Measurements from ENCODE around the gene GLRX. TPM values are rescaled to one million over a fixed set of nuclear protein-coding genes. Genes with fewer than 3 reads are reported as not detected.
A peak's percentile ranks its signal among the peaks of the same experiment; 100 is the strongest.

Gene GLRX
- total RNA-seq, 2 experiments from 2014 or later: 52.9 to 80.5 TPM

GRCh38 chr5:95823738-95824609 is 1.4 kb upstream of the GLRX start:
- Histone ChIP-seq H3K27ac (ENCODE audit: low read depth, low read length, poor library complexity, severe bottlenecking) (peak overlapping the region; percentile 87), H3K36me3 (ENCODE audit: insufficient read depth, low read length) (peaks cover 7% of the 10 kb centered on the region; the same call in 1 of the 2 replicates), H2AFZ (ENCODE audit: low read length) (peak overlapping the region; percentile 92), H3K4me2 (ENCODE audit: low read length) (peak overlapping the region; percentile 96), H3K4me3 (ENCODE audit: low read depth, low read length, poor library complexity, severe bottlenecking) (peak overlapping the region; percentile 91), H3K9me3 (ENCODE audit: low read length) (no peaks in the 10 kb centered on the region), H3K9me2 (ENCODE audit: insufficient read depth, low read length) (no peaks in the 10 kb centered on the region), H4K20me1 (ENCODE audit: insufficient read depth, low read length) (peaks cover 3% of the 10 kb centered on the region; the same call in 1 of the 2 replicates), H3K79me2 (ENCODE audit: insufficient read depth, low read depth, low read length) (peaks cover 34% of the 10 kb centered on the region), H3K4me1 (ENCODE audit: insufficient read depth, low read length, poor library complexity, severe bottlenecking) (peaks cover 44% of the 10 kb centered on the region)
- CTCF ChIA-PET (ENCODE audit: unreplicated experiment): interaction anchor here (1.3 to 2.6 kb wide), 2 partner anchors 16 to 43 kb away, joined by 4 to 9 read pairs; no protein-coding TSS in a partner anchor
- intact Hi-C loops (cut with micrococcal nuclease; ENCODE audit: unreplicated experiment): no loop called here
- BruUV-seq (replicated peaks): no TSS peak
- POLR2A ChIA-PET: interaction anchor here (0.6 to 9.3 kb wide), 10 partner anchors 7 to 177 kb away, joined by 3 to 150 read pairs (median 6); partner anchors contain the start of gene RFESD
- TF ChIP-seq EZH2phosphoT487 (IDR thresholded peaks at IDR 0.05; ENCODE audit: borderline replicate concordance, low read depth, low read length) (no peak), CTCF (conservative IDR thresholded peaks at IDR 0.05; ENCODE audit: low read length) (no peak)
- DNase-seq (ENCODE audit: low spot score): peak; percentile 68

- intact Hi-C loops (cut with micrococcal nuclease; ENCODE audit: unreplicated experiment): no loop called here
- POLR2A ChIA-PET: interaction anchor here (0.9 to 9.3 kb wide), 8 partner anchors 8 to 37 kb away, joined by 3 to 150 read pairs (median 13); no protein-coding TSS in a partner anchor
- peak overlapping the region; percentile 91 for H3K4me3 ChIP-seq (ENCODE audit: low read depth, low read length, poor library complexity, severe bottlenecking)
- peak; percentile 33 for DNase-seq (ENCODE audit: low spot score)
- H3K79me2 ChIP-seq (ENCODE audit: insufficient read depth, low read depth, low read length): peaks cover 41% of the 10 kb centered on the region
- H2AFZ ChIP-seq (ENCODE audit: low read length): peak overlapping the region; percentile 92
- H3K36me3 ChIP-seq (ENCODE audit: insufficient read depth, low read length): peaks cover 12% of the 10 kb centered on the region; the same call in 1 of the 2 replicates
- no TSS peak for BruUV-seq (replicated peaks)
- H3K27ac ChIP-seq (ENCODE audit: low read depth, low read length, poor library complexity, severe bottlenecking): peak overlapping the region; percentile 87
- H3K4me1 ChIP-seq (ENCODE audit: insufficient read depth, low read length, poor library complexity, severe bottlenecking): peaks cover 51% of the 10 kb centered on the region
- CTCF ChIA-PET (ENCODE audit: unreplicated experiment): interaction anchor here (0.6 to 2.6 kb wide), 3 partner anchors 9 to 42 kb away, joined by 3 to 9 read pairs (median 4); no protein-coding TSS in a partner anchor
- TF ChIP-seq EZH2phosphoT487 (IDR thresholded peaks at IDR 0.05; ENCODE audit: borderline replicate concordance, low read depth, low read length) (no peak), CTCF (conservative IDR thresholded peaks at IDR 0.05; ENCODE audit: low read length) (no peak)
- peak overlapping the region; percentile 96 for H3K4me2 ChIP-seq (ENCODE audit: low read length)
- H3K9me3 ChIP-seq (ENCODE audit: low read length): no peaks in the 10 kb centered on the region
- H4K20me1 ChIP-seq (ENCODE audit: insufficient read depth, low read length): peaks cover 9% of the 10 kb centered on the region; the same call in 1 of the 2 replicates
- H3K9me2 ChIP-seq (ENCODE audit: insufficient read depth, low read length): no peaks in the 10 kb centered on the region
Measured at GRCh38 chr5:95823218-95823737, 752 bp upstream of the GLRX start.
